HG03159 (cell line): ENCODE measurements around the gene SLC13A5.
"Not testable (repeated sequence)": the region's sequence is repeated elsewhere in the genome, so short reads cannot be mapped to it uniquely, and the experiment has no call there.

Experiments
- ATAC-seq: cut with Tn5 transposase; IDR thresholded peaks from one replicate; pipeline ENCODE4 v1.9.1; 2021; ENCODE audit warnings: mild to moderate bottlenecking, moderate library complexity; ENCODE audit not compliant: unreplicated experiment

The SLC13A5 gene

GRCh38 chr17:6713130-6713917, at the start of gene SLC13A5:
Gene SLC13A5 (minus strand): TSS chr17:6713369. CDS start chr17:6713333, 36 bp downstream.
- no peak for ATAC-seq

- ATAC-seq: no peak
These were observed 48.6 kb upstream of the SLC13A5 start for GRCh38 chr17:6761779-6762178.

GRCh38 chr17:6757747-6758146, 44.6 kb upstream of the SLC13A5 start:
- ATAC-seq: no peak

GRCh38 chr17:6756425-6757031, 43.4 kb upstream of the SLC13A5 start:
- ATAC-seq: no peak

- ATAC-seq: no peak
These were observed 42.6 kb upstream of the SLC13A5 start, which contains the start of gene XAF1 for GRCh38 chr17:6755731-6756184. Gene XAF1 (plus strand): TSS chr17:6756046. CDS start chr17:6756079, 33 bp downstream.

- ATAC-seq: no peak
These were observed 42.1 kb upstream of the SLC13A5 start for GRCh38 chr17:6755281-6755680.

GRCh38 chr17:6753546-6753945, 40.4 kb upstream of the SLC13A5 start:
- ATAC-seq: no peak

- no peak for ATAC-seq
These were observed 39.9 kb upstream of the SLC13A5 start for GRCh38 chr17:6753006-6753445.

GRCh38 chr17:6752068-6752909, 39.1 kb upstream of the SLC13A5 start:
- no peak for ATAC-seq

GRCh38 chr17:6749519-6749918, 36.4 kb upstream of the SLC13A5 start:
- no peak for ATAC-seq

GRCh38 chr17:6748617-6749016, 35.4 kb upstream of the SLC13A5 start:
- no peak for ATAC-seq

GRCh38 chr17:6746665-6747064, 33.5 kb upstream of the SLC13A5 start:
- not testable (repeated sequence) for ATAC-seq

GRCh38 chr17:6729531-6729930, 16.4 kb upstream of the SLC13A5 start:
- ATAC-seq: no peak

- no peak for ATAC-seq
These were observed 10.8 kb upstream of the SLC13A5 start for GRCh38 chr17:6724009-6724408.

GRCh38 chr17:6721744-6722143, 8.6 kb upstream of the SLC13A5 start:
- no peak for ATAC-seq

- ATAC-seq: no peak
These were observed 3.6 kb upstream of the SLC13A5 start for GRCh38 chr17:6716736-6717135.

- no peak for ATAC-seq
These were observed 1.2 kb upstream of the SLC13A5 start for GRCh38 chr17:6714315-6714874.

- ATAC-seq: no peak
These were observed 726 bp upstream of the SLC13A5 start for GRCh38 chr17:6713918-6714271.

GRCh38 chr17:6712854-6713129, 377 bp downstream of the SLC13A5 start:
- no peak for ATAC-seq

- no peak for ATAC-seq
These were observed 913 bp downstream of the SLC13A5 start for GRCh38 chr17:6712058-6712853.

GRCh38 chr17:6711681-6712057, 1.5 kb downstream of the SLC13A5 start:
- ATAC-seq: no peak
